HL-60 (cell line): ENCODE measurements around the gene STARD3NL.
"Not testable (repeated sequence)": the region's sequence is repeated elsewhere in the genome, so short reads cannot be mapped to it uniquely, and the experiment has no call there.

Experiments
- DNase-seq, 2 experiments: peaks; one replicate each; pipeline ENCODE4 v3.0.0-alpha.2; 2010 to 2020; ENCODE audit warnings: low read depth in 1 of 2, low spot score in 1 of 2
- H3K27ac ChIP-seq: fragments of 250-450 bp; sonication (Bioruptor Pico); replicated peaks from 2 replicates; pipeline ENCODE4 v1.5.1; 2020; ENCODE audit warnings: mild to moderate bottlenecking, moderate library complexity
- H3K27me3 ChIP-seq: fragments of 250-450 bp; sonication (Bioruptor Pico); 2 replicates; pipeline ENCODE4 v1.5.1; 2021; ENCODE audit warnings: mild to moderate bottlenecking, moderate library complexity; ENCODE audit not compliant: insufficient read depth, poor library complexity, severe bottlenecking
- H3K4me3 ChIP-seq: replicated peaks from 2 replicates; pipeline ENCODE4 v1.5.1; 2011; ENCODE audit warnings: mild to moderate bottlenecking, control low read depth, low read length; ENCODE audit not compliant: insufficient read depth
- GABPA ChIP-seq: IDR thresholded peaks from 2 replicates; pipeline ENCODE4 v1.6.1; 2012; ENCODE audit warnings: low read depth
- POLR2AphosphoS5 ChIP-seq: IDR thresholded peaks from 2 replicates; pipeline ENCODE4 v1.6.1; 2012; ENCODE audit warnings: low read depth
- SPI1 ChIP-seq: IDR thresholded peaks from 2 replicates; pipeline ENCODE4 v1.6.1; 2012; ENCODE audit warnings: low read depth, mild to moderate bottlenecking, borderline replicate concordance
- TF ChIP-seq, protein P1 (sequence below): IDR thresholded peaks from one replicate; pipeline ENCODE4 v1.5.1; 2011; ENCODE audit warnings: low read length, control low read depth, inconsistent platforms; ENCODE audit not compliant: insufficient read depth
- TF ChIP-seq, protein P2 (sequence below): IDR thresholded peaks from 2 replicates; pipeline ENCODE4 v1.6.1; 2012; ENCODE audit warnings: low read depth; ENCODE audit not compliant: insufficient replicate concordance

STARD3NL gene

GRCh38 chr7:38259157-38259556 is 81.1 kb downstream of the STARD3NL start:
- peak; percentile 15; the same call in 1 of the 2 replicates for TF ChIP-seq POLR2AphosphoS5

GRCh38 chr7:38261601-38262000 is 83.6 kb downstream of the STARD3NL start:
- H3K27ac ChIP-seq, H3K4me3 ChIP-seq, DNase-seq, H3K27me3 ChIP-seq: not testable (repeated sequence)

More at GRCh38 chr7:38259157-38259556, 81.1 kb downstream of the STARD3NL start:
- peak overlapping the region; percentile 96 for H3K27ac ChIP-seq
- not testable (repeated sequence) for DNase-seq, H3K4me3 ChIP-seq, H3K27me3 ChIP-seq

DNA sequence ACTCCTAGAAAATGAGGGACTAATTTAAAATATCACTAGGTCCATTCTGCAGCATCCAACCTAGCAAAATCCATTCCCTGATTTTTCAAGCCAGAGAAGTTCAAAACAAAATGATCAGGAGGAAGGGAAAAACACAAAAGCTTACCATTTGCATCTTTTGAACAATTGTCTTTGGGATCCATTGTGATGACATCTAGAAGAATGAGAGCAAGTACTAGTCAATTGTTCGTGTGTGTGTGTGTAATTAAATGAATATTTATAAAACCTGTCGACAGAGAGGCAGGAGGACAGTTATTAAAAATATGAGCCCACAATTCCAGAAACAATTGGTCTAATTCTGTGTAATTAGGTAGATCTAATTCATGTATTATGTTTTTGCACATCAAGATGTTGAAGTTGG is 84.0 kb downstream of the STARD3NL start:
- not testable (repeated sequence) for H3K4me3 ChIP-seq, DNase-seq, H3K27ac ChIP-seq, H3K27me3 ChIP-seq

GRCh38 chr7:38262545-38262944 is 84.5 kb downstream of the STARD3NL start:
- H3K27ac ChIP-seq = peak overlapping the region; percentile 7; the same call in 1 of the 2 replicates
- no peaks in the 10 kb centered on the region for H3K27me3 ChIP-seq
- DNase-seq = no peak
- H3K4me3 ChIP-seq = no peak overlapping the region
- TF ChIP-seq, protein P1, sequence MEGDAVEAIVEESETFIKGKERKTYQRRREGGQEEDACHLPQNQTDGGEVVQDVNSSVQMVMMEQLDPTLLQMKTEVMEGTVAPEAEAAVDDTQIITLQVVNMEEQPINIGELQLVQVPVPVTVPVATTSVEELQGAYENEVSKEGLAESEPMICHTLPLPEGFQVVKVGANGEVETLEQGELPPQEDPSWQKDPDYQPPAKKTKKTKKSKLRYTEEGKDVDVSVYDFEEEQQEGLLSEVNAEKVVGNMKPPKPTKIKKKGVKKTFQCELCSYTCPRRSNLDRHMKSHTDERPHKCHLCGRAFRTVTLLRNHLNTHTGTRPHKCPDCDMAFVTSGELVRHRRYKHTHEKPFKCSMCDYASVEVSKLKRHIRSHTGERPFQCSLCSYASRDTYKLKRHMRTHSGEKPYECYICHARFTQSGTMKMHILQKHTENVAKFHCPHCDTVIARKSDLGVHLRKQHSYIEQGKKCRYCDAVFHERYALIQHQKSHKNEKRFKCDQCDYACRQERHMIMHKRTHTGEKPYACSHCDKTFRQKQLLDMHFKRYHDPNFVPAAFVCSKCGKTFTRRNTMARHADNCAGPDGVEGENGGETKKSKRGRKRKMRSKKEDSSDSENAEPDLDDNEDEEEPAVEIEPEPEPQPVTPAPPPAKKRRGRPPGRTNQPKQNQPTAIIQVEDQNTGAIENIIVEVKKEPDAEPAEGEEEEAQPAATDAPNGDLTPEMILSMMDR = no peak
- TF ChIP-seq POLR2AphosphoS5 (no peak), SPI1 (no peak), GABPA (no peak)
- TF ChIP-seq, protein P2, sequence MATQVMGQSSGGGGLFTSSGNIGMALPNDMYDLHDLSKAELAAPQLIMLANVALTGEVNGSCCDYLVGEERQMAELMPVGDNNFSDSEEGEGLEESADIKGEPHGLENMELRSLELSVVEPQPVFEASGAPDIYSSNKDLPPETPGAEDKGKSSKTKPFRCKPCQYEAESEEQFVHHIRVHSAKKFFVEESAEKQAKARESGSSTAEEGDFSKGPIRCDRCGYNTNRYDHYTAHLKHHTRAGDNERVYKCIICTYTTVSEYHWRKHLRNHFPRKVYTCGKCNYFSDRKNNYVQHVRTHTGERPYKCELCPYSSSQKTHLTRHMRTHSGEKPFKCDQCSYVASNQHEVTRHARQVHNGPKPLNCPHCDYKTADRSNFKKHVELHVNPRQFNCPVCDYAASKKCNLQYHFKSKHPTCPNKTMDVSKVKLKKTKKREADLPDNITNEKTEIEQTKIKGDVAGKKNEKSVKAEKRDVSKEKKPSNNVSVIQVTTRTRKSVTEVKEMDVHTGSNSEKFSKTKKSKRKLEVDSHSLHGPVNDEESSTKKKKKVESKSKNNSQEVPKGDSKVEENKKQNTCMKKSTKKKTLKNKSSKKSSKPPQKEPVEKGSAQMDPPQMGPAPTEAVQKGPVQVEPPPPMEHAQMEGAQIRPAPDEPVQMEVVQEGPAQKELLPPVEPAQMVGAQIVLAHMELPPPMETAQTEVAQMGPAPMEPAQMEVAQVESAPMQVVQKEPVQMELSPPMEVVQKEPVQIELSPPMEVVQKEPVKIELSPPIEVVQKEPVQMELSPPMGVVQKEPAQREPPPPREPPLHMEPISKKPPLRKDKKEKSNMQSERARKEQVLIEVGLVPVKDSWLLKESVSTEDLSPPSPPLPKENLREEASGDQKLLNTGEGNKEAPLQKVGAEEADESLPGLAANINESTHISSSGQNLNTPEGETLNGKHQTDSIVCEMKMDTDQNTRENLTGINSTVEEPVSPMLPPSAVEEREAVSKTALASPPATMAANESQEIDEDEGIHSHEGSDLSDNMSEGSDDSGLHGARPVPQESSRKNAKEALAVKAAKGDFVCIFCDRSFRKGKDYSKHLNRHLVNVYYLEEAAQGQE = no peak

- not testable (repeated sequence) for H3K27me3 ChIP-seq, H3K4me3 ChIP-seq, DNase-seq
- peak overlapping the region; percentile 7; the same call in 1 of the 2 replicates for H3K27ac ChIP-seq
Observed at GRCh38 chr7:38263274-38263673, 85.2 kb downstream of the STARD3NL start.

- H3K27ac ChIP-seq, DNase-seq, H3K27me3 ChIP-seq, H3K4me3 ChIP-seq: not testable (repeated sequence)
Observed at GRCh38 chr7:38264602-38265001, 86.6 kb downstream of the STARD3NL start.

DNA sequence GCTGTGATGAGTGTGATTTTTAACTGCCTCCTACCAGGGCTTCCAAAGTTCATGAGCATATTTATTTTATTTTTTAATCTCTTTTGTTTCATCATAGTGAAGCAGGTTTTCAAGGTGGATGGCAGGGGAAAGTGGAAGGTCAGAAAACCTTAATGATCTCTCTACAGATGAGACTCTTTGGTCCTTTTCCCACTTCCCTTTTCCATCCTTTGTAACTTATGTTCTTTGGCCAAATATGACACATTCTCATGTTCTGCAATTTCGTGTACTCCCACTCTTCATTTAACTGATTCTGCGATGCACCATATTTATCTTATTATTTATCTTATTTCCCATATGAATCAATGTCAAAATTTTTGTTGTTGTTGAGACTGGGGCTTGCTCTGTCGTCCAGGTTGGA is 87.9 kb downstream of the STARD3NL start:
- TF ChIP-seq SPI1 = peak; percentile 89
- DNase-seq = not testable (repeated sequence)

GRCh38 chr7:38269704-38270346 is 91.8 kb downstream of the STARD3NL start:
- not testable (repeated sequence) for H3K4me3 ChIP-seq, DNase-seq, H3K27me3 ChIP-seq
- 0 out of 2 replicates have a peak overlapping the region, but pooled peaks have one; percentile 5 for H3K27ac ChIP-seq

More for the DNA sequence above, 87.9 kb downstream of the STARD3NL start:
- H3K27ac ChIP-seq, H3K4me3 ChIP-seq, H3K27me3 ChIP-seq: not testable (repeated sequence)

DNA sequence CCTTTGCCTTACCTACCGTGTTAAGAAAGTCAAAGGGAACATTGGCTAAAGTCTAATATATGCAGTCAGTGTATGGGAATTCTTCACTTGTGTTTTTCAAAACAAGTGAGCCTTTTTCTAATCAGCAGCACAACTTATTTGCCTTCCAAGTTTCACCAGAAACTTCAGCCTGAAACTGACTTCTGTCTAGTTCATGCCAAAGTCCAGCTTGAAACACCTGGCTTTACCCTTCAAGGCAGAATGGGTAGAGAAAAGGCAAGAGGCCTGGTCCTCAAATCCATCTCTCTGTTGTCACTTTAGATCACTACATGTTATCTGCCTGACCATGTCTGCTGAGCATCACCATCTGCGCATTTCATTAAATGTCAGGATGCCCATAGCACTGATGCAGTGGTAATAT is 92.4 kb downstream of the STARD3NL start:
- not testable (repeated sequence) for DNase-seq, H3K27me3 ChIP-seq, H3K4me3 ChIP-seq, H3K27ac ChIP-seq
